ENCODE data around the gene TEX28. TPM values are rescaled to one million over a fixed set of nuclear protein-coding genes. Genes with fewer than 3 reads are reported as not detected.
A peak's percentile ranks its signal among the peaks of the same experiment; 100 is the strongest.
"Not testable (repeated sequence)": the region's sequence is repeated elsewhere in the genome, so short reads cannot be mapped to it uniquely, and the experiment has no call there.

TEX28 gene
- polyA plus RNA-seq, 3 donors = not detected

- no peak for DNase-seq
Measured at GRCh38 chrX:154312116-154312515, 17.2 kb upstream of the TEX28 start.

DNA sequence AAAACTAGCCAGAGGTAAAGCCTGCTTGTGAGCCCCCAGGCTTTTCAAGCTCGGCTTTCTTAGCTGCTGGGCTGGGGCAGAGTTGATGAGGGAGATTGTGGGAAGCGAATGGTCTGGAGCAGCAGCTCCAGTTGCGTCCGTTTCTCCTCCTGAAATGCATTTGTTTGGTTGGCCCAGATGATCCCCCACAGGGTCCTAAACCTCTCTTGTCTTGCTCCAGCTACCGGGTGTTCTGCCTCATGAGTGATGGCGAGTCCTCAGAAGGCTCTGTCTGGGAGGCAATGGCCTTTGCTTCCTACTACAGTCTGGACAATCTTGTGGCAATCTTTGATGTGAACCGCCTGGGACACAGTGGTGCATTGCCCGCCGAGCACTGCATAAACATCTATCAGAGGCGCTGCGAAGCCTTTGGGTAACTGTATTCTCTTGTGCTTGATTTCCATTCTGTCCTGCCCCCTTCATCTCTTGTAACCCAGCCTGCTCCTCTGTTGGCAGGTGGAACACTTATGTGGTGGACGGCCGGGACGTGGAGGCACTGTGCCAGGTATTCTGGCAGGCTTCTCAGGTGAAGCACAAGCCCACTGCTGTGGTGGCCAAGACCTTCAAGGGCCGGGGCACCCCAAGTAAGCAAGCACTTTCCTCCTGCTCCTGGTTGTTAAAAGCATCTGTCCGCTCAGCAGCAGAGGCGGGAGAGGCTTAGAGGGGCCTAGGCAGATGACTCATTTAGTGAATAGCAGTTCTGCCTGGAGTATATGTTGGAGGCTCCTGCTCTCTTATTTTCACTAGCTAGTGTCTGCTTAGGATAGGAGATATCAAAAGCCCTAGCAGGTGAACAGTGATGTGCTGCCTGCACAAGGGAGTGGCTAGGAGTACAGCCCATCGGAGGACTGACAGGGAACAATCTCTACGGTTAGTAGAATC is 16.0 kb upstream of the TEX28 start:
- no peak for DNase-seq

DNA sequence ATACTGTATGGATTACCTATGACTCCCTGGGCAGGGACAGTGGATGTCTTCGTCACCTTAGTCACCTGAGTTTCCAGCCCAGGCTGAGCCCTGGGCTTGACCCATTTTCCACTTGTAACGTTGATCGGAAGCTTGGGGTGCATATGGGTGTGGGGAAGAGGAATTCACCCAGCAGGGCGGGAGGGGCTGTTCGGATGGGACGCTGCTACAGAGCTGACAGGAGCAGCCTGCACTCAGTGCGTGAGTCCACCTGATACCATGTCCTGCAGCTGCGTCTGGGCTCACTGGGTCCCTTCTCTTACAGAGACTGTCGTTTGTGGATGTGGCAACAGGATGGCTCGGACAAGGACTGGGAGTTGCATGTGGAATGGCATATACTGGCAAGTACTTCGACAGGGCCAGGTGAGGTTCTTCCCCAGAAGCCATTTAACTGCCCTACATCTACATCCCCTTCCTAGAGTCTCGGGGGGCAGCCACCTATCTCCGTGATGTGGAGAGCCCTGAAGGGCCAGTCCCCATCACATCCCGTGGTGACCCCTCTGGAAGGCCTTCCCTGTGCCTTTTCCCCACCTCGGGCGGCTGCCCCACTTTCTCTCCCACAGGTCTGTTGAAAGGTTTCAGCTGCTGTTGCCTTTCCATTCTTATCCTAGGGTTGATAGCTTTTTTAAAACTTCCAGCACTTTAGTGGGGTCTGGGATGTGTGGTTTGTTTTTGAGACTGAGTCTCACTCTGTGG is 14.3 kb upstream of the TEX28 start:
- no peak for DNase-seq

- DNase-seq = peak; percentile 26
Measured at GRCh38 chrX:154308108-154308946, 13.4 kb upstream of the TEX28 start.

DNA sequence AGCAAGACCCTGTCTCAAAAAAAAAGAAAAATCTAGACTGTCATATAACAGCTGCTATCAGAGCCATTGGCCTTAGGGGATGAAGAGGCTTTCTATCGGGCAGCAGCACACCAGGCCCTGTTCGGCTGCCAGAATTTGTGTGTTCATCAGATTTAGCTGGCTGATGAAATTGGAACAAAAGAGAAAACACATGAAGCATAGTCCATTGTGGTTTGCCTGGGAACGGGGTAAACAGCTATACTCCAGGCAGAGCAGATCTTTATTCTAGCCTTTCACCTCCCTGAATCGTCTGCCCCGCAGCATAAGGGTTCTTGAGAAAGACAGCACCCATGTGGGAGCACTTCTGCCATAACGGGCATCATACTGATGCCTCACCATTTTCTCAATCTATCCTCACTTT is 12.3 kb upstream of the TEX28 start:
- DNase-seq = no peak

DNA sequence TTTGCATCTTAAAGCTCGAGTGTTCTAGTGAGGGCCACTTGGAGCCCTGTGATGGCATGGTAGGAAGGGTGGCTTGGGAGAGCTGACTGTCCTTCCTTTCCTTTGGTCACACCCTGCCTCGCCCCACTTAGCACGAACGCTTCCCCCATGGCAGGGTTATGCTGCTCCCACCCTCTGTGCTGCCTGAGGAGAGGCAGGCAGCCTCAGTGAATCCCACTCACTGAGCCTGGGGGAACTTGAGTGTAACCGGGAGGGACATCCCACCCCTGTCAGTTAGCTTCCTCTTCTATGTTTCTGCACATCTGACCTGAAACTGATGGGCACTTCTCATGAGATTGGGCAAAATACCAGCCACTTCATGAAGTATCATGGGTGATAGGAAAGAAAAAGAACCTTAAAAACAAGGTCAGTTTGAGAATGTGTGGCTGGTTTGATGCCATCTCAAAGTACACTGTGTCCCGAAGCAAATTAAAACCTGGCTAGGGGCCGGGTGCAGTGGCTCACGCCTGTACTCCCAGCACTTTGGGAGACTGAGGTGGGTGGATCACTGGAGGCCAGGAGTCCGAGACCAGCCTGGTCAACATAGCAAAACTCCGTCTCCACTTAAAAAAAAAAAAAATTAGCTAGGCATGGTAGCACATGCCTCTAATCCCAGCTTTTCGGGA is 10.7 kb upstream of the TEX28 start:
- DNase-seq = no peak

DNA sequence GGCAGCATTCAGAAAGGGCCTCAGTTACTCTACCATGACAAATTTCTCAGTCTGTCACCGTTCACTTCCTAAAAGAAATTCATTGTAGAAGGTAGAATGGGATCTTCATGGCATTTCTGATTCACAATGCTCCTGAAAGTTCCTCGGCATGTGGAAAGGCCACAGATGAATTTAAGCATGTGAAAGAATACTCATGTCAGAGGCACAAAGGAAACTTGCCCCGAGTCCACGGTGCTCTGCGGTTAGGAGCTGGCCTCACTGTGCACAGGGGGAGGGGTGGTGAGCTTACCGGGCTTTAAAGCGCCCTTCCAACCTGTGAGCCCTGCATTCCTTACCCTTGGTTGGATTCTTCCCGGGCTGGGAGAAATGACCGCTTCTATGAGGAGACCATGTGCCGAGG is 9.9 kb upstream of the TEX28 start:
- DNase-seq = no peak

DNA sequence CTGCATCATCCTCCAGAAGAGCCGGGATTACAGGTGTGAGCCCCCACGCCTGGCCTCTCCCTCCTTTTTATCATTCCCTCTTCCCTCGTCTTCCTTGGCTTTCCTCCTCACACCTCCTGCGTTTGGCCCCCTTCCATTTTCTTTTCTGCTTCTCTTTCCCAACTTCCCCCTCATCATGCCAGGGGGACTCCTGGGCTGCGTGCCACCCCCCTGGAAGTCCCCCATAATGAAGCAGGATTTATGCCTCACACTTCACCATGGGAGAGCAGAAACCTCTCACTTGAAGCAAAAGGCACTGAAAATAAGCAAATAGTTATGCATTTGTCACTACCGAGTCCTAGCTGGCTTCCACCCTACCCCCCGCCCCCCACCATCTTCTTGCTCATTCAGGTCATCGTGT is 8.6 kb upstream of the TEX28 start:
- DNase-seq = no peak

DNA sequence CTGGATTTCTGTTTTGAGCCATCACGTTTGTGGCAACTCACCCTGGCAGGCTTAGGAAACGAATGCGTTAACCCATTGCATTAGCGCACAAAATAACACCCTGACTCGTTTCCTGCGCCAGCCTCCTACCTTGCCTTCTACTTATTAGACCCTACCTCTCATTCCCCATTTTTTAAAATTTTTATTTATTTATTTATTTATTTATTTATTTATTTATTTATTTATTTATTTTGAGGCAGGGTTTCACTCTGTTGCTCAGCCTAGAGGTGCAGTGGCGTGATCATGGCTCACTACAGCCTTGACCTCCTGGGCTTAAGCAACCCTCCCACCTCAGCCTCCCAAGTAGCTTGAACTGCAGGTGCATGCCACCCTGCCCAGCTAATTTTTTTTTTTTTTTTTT is 8.1 kb upstream of the TEX28 start:
- DNase-seq = not testable (repeated sequence)

DNA sequence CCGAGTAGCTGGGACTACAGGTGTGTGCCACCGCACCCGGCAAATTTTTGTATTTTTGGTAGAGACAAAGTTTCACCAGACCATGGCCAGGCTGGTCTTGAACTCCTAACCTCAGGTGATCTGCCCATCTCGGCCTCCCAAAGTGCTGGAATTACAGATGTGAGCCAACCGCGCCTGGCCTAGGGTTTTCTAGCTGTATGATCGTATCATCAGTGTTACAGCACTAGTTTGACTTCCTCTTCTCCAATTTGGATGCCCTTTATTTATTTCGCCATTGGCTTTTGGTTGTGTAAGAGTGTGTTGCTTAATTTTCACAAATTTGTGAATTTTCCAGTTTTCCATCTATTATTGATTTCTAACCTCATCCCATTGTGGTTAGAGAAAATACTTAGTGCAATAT is 5.9 kb upstream of the TEX28 start:
- DNase-seq = no peak

DNA sequence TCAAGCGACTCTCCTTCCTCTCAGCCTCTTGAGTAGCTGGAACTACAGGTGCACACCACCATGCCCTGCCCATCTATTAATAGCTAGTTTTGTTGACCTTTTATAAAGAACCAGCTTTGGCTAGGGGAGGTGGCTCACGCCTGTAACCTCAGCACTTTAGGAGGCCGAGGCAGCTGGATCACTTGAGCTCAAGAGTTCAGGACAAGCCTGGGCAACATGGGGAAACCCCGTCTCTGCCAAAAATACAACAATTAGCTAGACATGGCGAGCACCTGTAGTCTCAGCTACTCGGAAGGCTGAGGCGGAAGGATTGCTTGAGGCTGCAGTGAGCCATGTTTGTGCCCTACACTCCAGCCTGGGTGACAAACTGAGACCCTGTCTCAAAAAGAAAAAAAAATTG is 3.4 kb upstream of the TEX28 start:
- no peak for DNase-seq

DNA sequence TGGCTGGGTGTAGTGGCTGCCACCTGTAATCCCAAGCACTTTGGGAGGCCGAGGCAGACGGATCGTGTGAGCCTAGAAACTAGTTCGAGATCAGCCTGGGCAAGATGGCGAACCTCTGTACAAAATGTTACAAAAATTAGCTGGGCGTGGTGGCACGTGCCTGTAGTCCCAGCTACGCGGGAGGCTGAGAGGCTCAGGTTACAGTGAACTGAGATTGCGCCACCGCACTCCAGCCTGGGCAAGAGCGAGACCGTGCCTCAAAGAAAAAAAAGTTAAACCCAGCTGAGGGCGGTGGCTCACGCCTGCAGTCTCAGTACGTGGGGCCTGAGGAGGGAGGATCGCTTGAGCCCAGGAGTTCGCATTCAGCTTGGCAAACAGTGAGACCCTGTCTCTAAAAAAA is 1.8 kb upstream of the TEX28 start:
- no peak for DNase-seq

GRCh38 chrX:154295664-154296310 is 863 bp upstream of the TEX28 start, which contains the start of gene TKTL1:
TSS of gene TKTL1 (plus strand) at chrX:154295795. CDS start at chrX:154295860, 65 bp downstream.
- DNase-seq = no peak

GRCh38 chrX:154286406-154286805 is 8.5 kb downstream of the TEX28 start:
- DNase-seq = not testable (repeated sequence)

GRCh38 chrX:154284489-154285338 is 10.2 kb downstream of the TEX28 start:
- not testable (repeated sequence) for DNase-seq

DNA sequence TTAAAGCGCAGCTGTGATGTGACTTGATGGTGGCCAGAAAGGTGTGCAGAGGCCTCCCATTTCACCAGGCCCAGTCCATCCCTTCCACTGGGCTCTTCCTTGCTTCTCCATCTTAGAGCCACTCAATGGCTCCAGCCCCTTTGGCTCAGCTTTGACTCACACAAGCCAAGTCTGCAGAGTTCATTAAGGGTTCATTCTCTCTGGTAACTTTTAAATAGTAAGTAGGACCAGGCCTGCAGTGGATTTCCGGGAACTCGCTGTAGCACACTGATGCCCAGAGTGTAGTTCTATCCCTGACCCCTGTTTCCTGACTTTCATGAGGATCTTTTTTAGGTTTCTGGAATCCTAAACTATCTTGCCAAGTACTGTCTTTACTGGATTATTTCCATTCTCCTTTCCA is 25.7 kb downstream of the TEX28 start:
- DNase-seq = not testable (repeated sequence)

DNA sequence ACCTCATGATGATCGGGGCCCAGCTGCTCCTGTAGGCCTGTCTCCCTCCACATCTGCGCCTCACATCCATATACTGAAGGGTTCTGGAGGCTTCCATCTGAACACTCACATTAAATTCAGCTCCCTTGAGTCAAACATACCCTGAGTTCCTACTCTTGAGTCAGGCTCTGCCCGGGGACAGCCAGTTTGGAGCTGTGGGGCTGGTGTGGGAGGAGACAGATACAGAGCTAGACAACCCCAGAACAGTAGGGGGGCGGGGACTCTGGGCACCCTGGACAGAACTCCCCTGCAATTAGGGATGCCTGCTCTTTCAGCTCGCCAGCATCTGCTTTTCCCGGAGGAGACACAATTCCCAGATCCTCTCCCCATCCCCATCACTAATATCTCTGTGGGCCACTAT is 31.9 kb downstream of the TEX28 start:
- DNase-seq = not testable (repeated sequence)

- not testable (repeated sequence) for DNase-seq
Measured at GRCh38 chrX:154258711-154259110, 36.2 kb downstream of the TEX28 start.

- DNase-seq = not testable (repeated sequence)
Measured at GRCh38 chrX:154257282-154257681, 37.6 kb downstream of the TEX28 start, which contains the start of gene OPN1MW3. TSS of gene OPN1MW3 (plus strand) at chrX:154257582. CDS start at chrX:154257620, 38 bp downstream.

DNA sequence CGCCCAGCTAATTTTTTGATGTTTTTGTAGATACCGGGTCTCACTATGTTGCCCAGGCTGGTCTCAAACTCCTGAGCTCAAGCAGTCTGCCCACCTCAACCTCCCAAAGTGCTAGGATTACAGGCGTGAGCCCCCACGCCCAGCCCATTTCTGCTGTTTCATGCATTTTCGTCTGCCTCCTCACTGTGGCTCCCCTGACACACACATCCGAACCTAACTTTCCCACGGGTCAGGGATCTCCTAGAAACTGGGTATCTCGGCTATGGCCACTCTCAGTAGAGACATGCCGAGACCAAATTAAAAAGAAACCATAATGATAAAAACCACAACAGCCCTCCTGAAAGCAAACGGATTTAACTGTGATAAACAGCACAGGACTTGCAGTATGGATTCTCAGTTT is 46.8 kb downstream of the TEX28 start:
- not testable (repeated sequence) for DNase-seq
